Measurements from ENCODE around the gene L3MBTL4. TPM values are rescaled to one million over a fixed set of nuclear protein-coding genes. Genes with fewer than 3 reads are reported as not detected.

L3MBTL4 gene
- polyA plus RNA-seq, 4 donors: 2.6 to 6.5 (median 3.6) TPM

DNA sequence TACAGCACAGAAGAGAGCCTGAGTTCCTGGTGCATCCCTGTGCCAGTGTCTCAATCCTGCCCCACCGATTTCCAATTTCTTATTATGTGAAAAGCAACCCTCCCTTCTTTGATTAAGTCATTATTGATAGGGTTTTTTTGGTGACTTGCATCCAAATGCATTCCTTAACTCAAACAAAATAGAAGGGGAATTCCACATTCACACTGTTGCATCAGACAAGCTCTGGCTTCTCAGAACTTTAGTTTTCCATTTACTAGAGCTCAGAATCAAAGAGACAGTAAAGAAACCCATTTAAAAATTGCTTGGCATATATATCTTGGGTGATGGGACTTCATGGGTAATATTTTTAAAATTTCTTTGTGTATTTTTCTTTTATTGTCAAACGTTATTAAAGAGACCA is 505.6 kb downstream of the L3MBTL4 start:
- H3K27ac ChIP-seq (ENCODE audit: low read depth in 1 of 3, low read length in 2 of 3): no peak overlapping the region
- H3K27me3 ChIP-seq (ENCODE audit: control insufficient read depth in 3 of 3, insufficient read depth in 3 of 3, low read length in 3 of 3): peaks cover 0 to 3% (median 0%) of the 10 kb centered on the region in 3 donors
- H3K9me3 ChIP-seq (ENCODE audit: control insufficient read depth in 2 of 2, insufficient read depth in 1 of 2, low read depth in 1 of 2, low read length in 1 of 2): no peaks in the 10 kb centered on the region
- H3K4me3 ChIP-seq (ENCODE audit: low read depth in 1 of 3, low read length in 3 of 3): no peak overlapping the region
- whole genome bisulfite sequencing, 3 donors: 76 to 78% (median 77%) methylated on average over 2 of the region's 2 CpGs
- no peak for DNase-seq
- no peaks in the 10 kb centered on the region for H3K4me1 ChIP-seq (ENCODE audit: control insufficient read depth in 3 of 3, insufficient read depth in 2 of 3, low read depth in 1 of 3, low read length in 2 of 3)
- FAIRE-seq: no peak
- no peaks in the 10 kb centered on the region for H3K36me3 ChIP-seq (ENCODE audit: control insufficient read depth in 3 of 3, insufficient read depth in 2 of 3, low read depth in 1 of 3, low read length in 3 of 3)

Data from small intestine (tissue), 7 donors.